Measurements from ENCODE around the gene NAMPT.

- TF ChIP-seq CTCF (IDR thresholded peaks at IDR 0.05; ENCODE audit: low read length) (no peak), EZH2 (IDR thresholded peaks at IDR 0.05; ENCODE audit: borderline replicate concordance, low read length) (no peak)
These were observed 1.9 kb downstream of the NAMPT start for GRCh38 chr7:106282852-106283251.
